ENCODE results near the gene RFX4.

RFX4 gene

GRCh38 chr12:106645074-106645421 is 62.2 kb downstream of the RFX4 start:
- TF ChIP-seq CTCF (conservative IDR thresholded peaks at IDR 0.05; ENCODE audit: low read length) = no peak
- no peak for TF ChIP-seq EZH2phosphoT487 (IDR thresholded peaks at IDR 0.05; ENCODE audit: borderline replicate concordance)
- Histone ChIP-seq H3K79me2 (ENCODE audit: insufficient read depth, low read length) (no peaks in the 10 kb centered on the region), H3K27me3 (ENCODE audit: insufficient read depth, low read length, poor library complexity, severe bottlenecking) (no peaks in the 10 kb centered on the region), H2AFZ (ENCODE audit: low read length) (no peak overlapping the region), H3K4me1 (ENCODE audit: insufficient read depth, low read length, poor library complexity, severe bottlenecking) (no peaks in the 10 kb centered on the region), H3F3A (ENCODE audit: low read depth) (no peaks in the 10 kb centered on the region), H3K4me3 (ENCODE audit: low read length, poor library complexity, severe bottlenecking) (no peak overlapping the region), H3K9ac (ENCODE audit: low read depth, low read length, poor library complexity, severe bottlenecking) (no peak overlapping the region), H3K4me2 (ENCODE audit: low read depth, low read length, poor library complexity, severe bottlenecking) (no peak overlapping the region), H4K20me1 (ENCODE audit: insufficient read depth, low read length, poor library complexity, severe bottlenecking) (no peaks in the 10 kb centered on the region), H3K9me2 (replicated peaks; ENCODE audit: low read depth, low read length) (no peaks in the 10 kb centered on the region), H3K9me3 (ENCODE audit: insufficient read depth, low read depth, low read length) (no peaks in the 10 kb centered on the region), H3K36me3 (ENCODE audit: insufficient read depth, low read length) (no peaks in the 10 kb centered on the region)

GRCh38 chr12:106645465-106646330 is 62.9 kb downstream of the RFX4 start:
- no peaks in the 10 kb centered on the region for H3K9me2 ChIP-seq (replicated peaks; ENCODE audit: low read depth, low read length)
- H3F3A ChIP-seq (ENCODE audit: low read depth) = no peaks in the 10 kb centered on the region
- H3K4me1 ChIP-seq (ENCODE audit: insufficient read depth, low read length, poor library complexity, severe bottlenecking) = no peaks in the 10 kb centered on the region
- no peaks in the 10 kb centered on the region for H3K9me3 ChIP-seq (ENCODE audit: insufficient read depth, low read depth, low read length)
- no peak overlapping the region for H3K4me2 ChIP-seq (ENCODE audit: low read depth, low read length, poor library complexity, severe bottlenecking)
- H3K27me3 ChIP-seq (ENCODE audit: insufficient read depth, low read length, poor library complexity, severe bottlenecking) = no peaks in the 10 kb centered on the region
- H3K4me3 ChIP-seq (ENCODE audit: low read length, poor library complexity, severe bottlenecking) = no peak overlapping the region
- H2AFZ ChIP-seq (ENCODE audit: low read length) = no peak overlapping the region
- H4K20me1 ChIP-seq (ENCODE audit: insufficient read depth, low read length, poor library complexity, severe bottlenecking) = no peaks in the 10 kb centered on the region
- H3K9ac ChIP-seq (ENCODE audit: low read depth, low read length, poor library complexity, severe bottlenecking) = no peak overlapping the region
- TF ChIP-seq EZH2phosphoT487 (IDR thresholded peaks at IDR 0.05; ENCODE audit: borderline replicate concordance) (no peak), CTCF (conservative IDR thresholded peaks at IDR 0.05; ENCODE audit: low read length) (no peak)
- no peaks in the 10 kb centered on the region for H3K36me3 ChIP-seq (ENCODE audit: insufficient read depth, low read length)
- H3K79me2 ChIP-seq (ENCODE audit: insufficient read depth, low read length) = no peaks in the 10 kb centered on the region

- Histone ChIP-seq H3K36me3 (ENCODE audit: insufficient read depth, low read length) (no peaks in the 10 kb centered on the region), H3K4me2 (ENCODE audit: low read depth, low read length, poor library complexity, severe bottlenecking) (no peak overlapping the region), H4K20me1 (ENCODE audit: insufficient read depth, low read length, poor library complexity, severe bottlenecking) (no peaks in the 10 kb centered on the region), H2AFZ (ENCODE audit: low read length) (no peak overlapping the region), H3K79me2 (ENCODE audit: insufficient read depth, low read length) (no peaks in the 10 kb centered on the region), H3K9me3 (ENCODE audit: insufficient read depth, low read depth, low read length) (no peaks in the 10 kb centered on the region), H3K9ac (ENCODE audit: low read depth, low read length, poor library complexity, severe bottlenecking) (no peak overlapping the region), H3K9me2 (replicated peaks; ENCODE audit: low read depth, low read length) (no peaks in the 10 kb centered on the region), H3K4me1 (ENCODE audit: insufficient read depth, low read length, poor library complexity, severe bottlenecking) (no peaks in the 10 kb centered on the region), H3K4me3 (ENCODE audit: low read length, poor library complexity, severe bottlenecking) (no peak overlapping the region), H3K27me3 (ENCODE audit: insufficient read depth, low read length, poor library complexity, severe bottlenecking) (no peaks in the 10 kb centered on the region), H3F3A (ENCODE audit: low read depth) (no peaks in the 10 kb centered on the region)
- TF ChIP-seq CTCF (conservative IDR thresholded peaks at IDR 0.05; ENCODE audit: low read length) = no peak
- no peak for TF ChIP-seq EZH2phosphoT487 (IDR thresholded peaks at IDR 0.05; ENCODE audit: borderline replicate concordance)
Measured at GRCh38 chr12:106646472-106646871, 63.7 kb downstream of the RFX4 start.

Measured in Loucy (cell line).